ENCODE measurements around the gene PTTG1. TPM values are rescaled to one million over a fixed set of nuclear protein-coding genes. Genes with fewer than 3 reads are reported as not detected.

Gene PTTG1
- total and polyA plus RNA-seq, 3 donors from 2014 or later, result 153 to 429 (median 209) TPM

GRCh38 chr5:160377651-160378050 is 44.0 kb upstream of the PTTG1 start:
- Histone ChIP-seq H3K4me3 (no peak overlapping the region), H3K9me3 (no peaks in the 10 kb centered on the region), H3K27ac (no peak overlapping the region), H3K36me3 (ENCODE audit: low read depth, missing control alignments) (no peaks in the 10 kb centered on the region), H3K27me3 (no peaks in the 10 kb centered on the region), H3K4me1 (no peaks in the 10 kb centered on the region)
- WGBS, 2 donors, result 87 to 91% methylated on average over 5 of the region's 5 CpGs
- no peak for TF ChIP-seq POLR2A (IDR thresholded peaks at IDR 0.05)
- TF ChIP-seq CTCF (IDR thresholded peaks at IDR 0.05), result no peak
- no peak for DNase-seq
- intact Hi-C loops (cut with DNase I; ENCODE audit: low total_unique reads), result no loop called here

GRCh38 chr5:160378330-160378729 is 43.3 kb upstream of the PTTG1 start:
- intact Hi-C loops (cut with DNase I; ENCODE audit: low total_unique reads), result no loop called here
- DNase-seq, result no peak
- H3K4me1 ChIP-seq, result no peaks in the 10 kb centered on the region
- H3K27me3 ChIP-seq, result no peaks in the 10 kb centered on the region
- H3K36me3 ChIP-seq (ENCODE audit: low read depth, missing control alignments), result no peaks in the 10 kb centered on the region
- WGBS, 2 donors, result 44 to 47% methylated on average over 2 of the region's 2 CpGs
- H3K27ac ChIP-seq, result no peak overlapping the region
- no peak overlapping the region for H3K4me3 ChIP-seq
- no peak for TF ChIP-seq CTCF (IDR thresholded peaks at IDR 0.05)
- TF ChIP-seq POLR2A (IDR thresholded peaks at IDR 0.05), result no peak
- no peaks in the 10 kb centered on the region for H3K9me3 ChIP-seq

GRCh38 chr5:160379511-160379910 is 42.1 kb upstream of the PTTG1 start:
- WGBS, 2 donors, result 63 to 72% methylated on average over 4 of the region's 4 CpGs
- Histone ChIP-seq H3K9me3 (no peaks in the 10 kb centered on the region), H3K27me3 (no peaks in the 10 kb centered on the region), H3K36me3 (ENCODE audit: low read depth, missing control alignments) (no peaks in the 10 kb centered on the region), H3K4me3 (no peak overlapping the region), H3K27ac (no peak overlapping the region), H3K4me1 (no peaks in the 10 kb centered on the region)
- intact Hi-C loops (cut with DNase I; ENCODE audit: low total_unique reads), result no loop called here
- DNase-seq, result no peak
- no peak for TF ChIP-seq CTCF (IDR thresholded peaks at IDR 0.05)
- TF ChIP-seq POLR2A (IDR thresholded peaks at IDR 0.05), result no peak

- no peaks in the 10 kb centered on the region for H3K27me3 ChIP-seq
- H3K4me1 ChIP-seq, result no peaks in the 10 kb centered on the region
- H3K27ac ChIP-seq, result no peak overlapping the region
- TF ChIP-seq POLR2A (IDR thresholded peaks at IDR 0.05) (no peak), CTCF (IDR thresholded peaks at IDR 0.05) (no peak)
- intact Hi-C loops (cut with DNase I; ENCODE audit: low total_unique reads), result no loop called here
- no peak overlapping the region for H3K4me3 ChIP-seq
- no peaks in the 10 kb centered on the region for H3K9me3 ChIP-seq
- DNase-seq, result no peak
- WGBS, 2 donors, result 72 to 74% methylated on average over 2 of the region's 2 CpGs
- H3K36me3 ChIP-seq (ENCODE audit: low read depth, missing control alignments), result no peaks in the 10 kb centered on the region
These were observed 41.6 kb upstream of the PTTG1 start for GRCh38 chr5:160380041-160380440.

- TF ChIP-seq CTCF (IDR thresholded peaks at IDR 0.05) (no peak), POLR2A (IDR thresholded peaks at IDR 0.05) (no peak)
- WGBS, 2 donors, result 68 to 80% methylated on average over 3 of the region's 3 CpGs
- no peak for DNase-seq
- no peaks in the 10 kb centered on the region for H3K36me3 ChIP-seq (ENCODE audit: low read depth, missing control alignments)
- intact Hi-C loops (cut with DNase I; ENCODE audit: low total_unique reads), result no loop called here
- H3K27me3 ChIP-seq, result no peaks in the 10 kb centered on the region
- no peaks in the 10 kb centered on the region for H3K4me1 ChIP-seq
- H3K4me3 ChIP-seq, result no peak overlapping the region
- no peak overlapping the region for H3K27ac ChIP-seq
- H3K9me3 ChIP-seq, result no peaks in the 10 kb centered on the region
These were observed 39.3 kb upstream of the PTTG1 start for GRCh38 chr5:160382346-160382745.

Measured in testis (tissue), 3 donors.